Breast epithelium (tissue), 4 donors: ENCODE data around the gene DNASE1L3. TPM values are rescaled to one million over a fixed set of nuclear protein-coding genes. Genes with fewer than 3 reads are reported as not detected.

Experiments used
- DNase-seq, 2 donors: peaks; one replicate each; pipeline ENCODE4 v3.0.0-alpha.2; 2019; ENCODE audit warnings: low spot score in 2 of 2
- H3K27ac ChIP-seq, 2 donors: fragments of 200-600 bp; sonication (generic) in 1 of 2; one replicate each; pipeline ENCODE4 v1.5.1; 2016 to 2019; ENCODE audit warnings: mild to moderate bottlenecking in 1 of 2
- H3K27me3 ChIP-seq, 2 donors: fragments of 200-600 bp; sonication (generic) in 1 of 2; one replicate each; pipeline versions ENCODE4 v1.5.1 to v1.6.0; 2017 to 2019; ENCODE audit warnings: control low read depth in 1 of 2, mild to moderate bottlenecking in 1 of 2
- H3K36me3 ChIP-seq: fragments of 200-600 bp; one replicate; pipeline ENCODE4 v1.5.1; 2019
- H3K4me1 ChIP-seq, 2 donors: fragments of 200-600 bp; sonication (generic); one replicate each; pipeline ENCODE4 v1.5.1; 2016 to 2019; ENCODE audit warnings: control low read depth in 1 of 2
- H3K4me3 ChIP-seq, 3 donors: fragments of 200-600 bp; sonication (generic); 1 replicate in 2 of 3; 2 replicates in 1 of 3; pipeline ENCODE4 v1.5.1; 2016 to 2019; ENCODE audit warnings: mild to moderate bottlenecking in 3 of 3, moderate library complexity in 2 of 3
- H3K9me3 ChIP-seq, 2 donors: fragments of 200-600 bp; sonication (generic) in 1 of 2; one replicate each; pipeline ENCODE4 v1.5.1; 2016 to 2019; ENCODE audit warnings: control low read depth in 1 of 2
- CTCF ChIP-seq, 3 donors: fragments of 450-650 bp; IDR thresholded peaks; one replicate each; pipeline ENCODE4 v1.5.1; 2016 to 2017; ENCODE audit warnings: antibody characterized with exemption in 3 of 3, mild to moderate bottlenecking in 3 of 3, moderate library complexity in 3 of 3
- POLR2A ChIP-seq: fragments of 450-650 bp; IDR thresholded peaks from one replicate; pipeline ENCODE4 v1.6.1; 2016; ENCODE audit warnings: antibody characterized with exemption, mild to moderate bottlenecking, moderate library complexity
- POLR2AphosphoS5 ChIP-seq, 3 donors: sonication (generic); formaldehyde crosslinking; IDR thresholded peaks; one replicate each; pipeline ENCODE4 v1.6.1; 2017; ENCODE audit warnings: antibody characterized with exemption in 3 of 3
- intact Hi-C: fragments of 100-400 bp; cut with DNase I; formaldehyde crosslinking; loops from one replicate; pipeline ENCODE4 v1.15.1; 2023; ENCODE audit warnings: low total_unique reads
- total RNA-seq, 3 donors: library from RNA; depleted of rRNA; stranded (reverse); fragments of >200 nt; gene quantifications; one replicate each; pipeline ENCODE4 v1.1.0, GENCODE V29; 2016

Gene DNASE1L3
- total RNA-seq, 3 donors from 2014 or later = 0.44 to 9.2 (median 5.6) TPM

GRCh38 chr3:58214484-58215316 is 3.9 kb upstream of the DNASE1L3 start:
- peak in 1 of 2 donors; percentile 54 for DNase-seq
- H3K36me3 ChIP-seq = no peaks in the 10 kb centered on the region
- TF ChIP-seq CTCF (IDR thresholded peaks at IDR 0.05) (no peak), POLR2AphosphoS5 (IDR thresholded peaks at IDR 0.05) (peak in 1 of 3 donors; percentile 42)
- no peaks in the 10 kb centered on the region for H3K4me1 ChIP-seq
- no peak overlapping the region for H3K4me3 ChIP-seq
- intact Hi-C loops = no loop called here
- peak overlapping the region; percentile 56 to 71 for H3K27ac ChIP-seq
- no peaks in the 10 kb centered on the region for H3K9me3 ChIP-seq
- H3K27me3 ChIP-seq = no peaks in the 10 kb centered on the region

GRCh38 chr3:58209933-58210332 is 839 bp downstream of the DNASE1L3 start:
- intact Hi-C loops = loop anchor here (1.0 kb wide), 1 partner anchor 31 kb away; no protein-coding TSS in a partner anchor
- H3K27me3 ChIP-seq = no peaks in the 10 kb centered on the region
- H3K27ac ChIP-seq = no peak overlapping the region
- no peaks in the 10 kb centered on the region for H3K4me1 ChIP-seq
- no peak for DNase-seq
- H3K9me3 ChIP-seq = no peaks in the 10 kb centered on the region
- no peak for TF ChIP-seq CTCF (IDR thresholded peaks at IDR 0.05)
- no peak overlapping the region for H3K4me3 ChIP-seq
- H3K36me3 ChIP-seq = no peaks in the 10 kb centered on the region

GRCh38 chr3:58207954-58208353 is 2.8 kb downstream of the DNASE1L3 start:
- Histone ChIP-seq H3K4me1 (no peaks in the 10 kb centered on the region), H3K27me3 (no peaks in the 10 kb centered on the region), H3K4me3 (no peak overlapping the region), H3K36me3 (no peaks in the 10 kb centered on the region), H3K27ac (no peak overlapping the region), H3K9me3 (no peaks in the 10 kb centered on the region)
- no peak for DNase-seq
- intact Hi-C loops = no loop called here
- no peak for TF ChIP-seq CTCF (IDR thresholded peaks at IDR 0.05)
- TF ChIP-seq POLR2AphosphoS5 (IDR thresholded peaks at IDR 0.05) = no peak
- no peak for TF ChIP-seq POLR2A

GRCh38 chr3:58206406-58207011 is 4.3 kb downstream of the DNASE1L3 start:
- Histone ChIP-seq H3K27me3 (no peaks in the 10 kb centered on the region), H3K36me3 (no peaks in the 10 kb centered on the region)
- intact Hi-C loops = no loop called here

More at GRCh38 chr3:58206406-58207011, 4.3 kb downstream of the DNASE1L3 start:
- no peak overlapping the region for H3K4me3 ChIP-seq
- TF ChIP-seq POLR2AphosphoS5 (IDR thresholded peaks at IDR 0.05) (no peak), CTCF (IDR thresholded peaks at IDR 0.05) (no peak), POLR2A (no peak)
- H3K9me3 ChIP-seq = no peaks in the 10 kb centered on the region
- no peak overlapping the region for H3K27ac ChIP-seq
- H3K4me1 ChIP-seq = no peaks in the 10 kb centered on the region
- DNase-seq = no peak
